Neural progenitor cell (in vitro differentiated cells): ENCODE data around the gene TJP1.

Source experiments
- CTCF ChIP-seq: fragments of 200-600 bp; sonication (generic); IDR thresholded peaks from 2 replicates; pipeline ENCODE4 v1.5.1; 2017; ENCODE audit warnings: antibody characterized with exemption, mild to moderate bottlenecking
- EZH2phosphoT487 ChIP-seq: fragments of 200-600 bp; sonication (generic); IDR thresholded peaks from 2 replicates; pipeline ENCODE4 v1.6.1; 2017; ENCODE audit warnings: antibody characterized with exemption

- no peak for TF ChIP-seq EZH2phosphoT487
- no peak for TF ChIP-seq CTCF
Measured at GRCh38 chr15:29815000-29815710, 7.1 kb downstream of the TJP1 start.
